Measurements from ENCODE around the gene ASB3.

- TF ChIP-seq, protein P1, sequence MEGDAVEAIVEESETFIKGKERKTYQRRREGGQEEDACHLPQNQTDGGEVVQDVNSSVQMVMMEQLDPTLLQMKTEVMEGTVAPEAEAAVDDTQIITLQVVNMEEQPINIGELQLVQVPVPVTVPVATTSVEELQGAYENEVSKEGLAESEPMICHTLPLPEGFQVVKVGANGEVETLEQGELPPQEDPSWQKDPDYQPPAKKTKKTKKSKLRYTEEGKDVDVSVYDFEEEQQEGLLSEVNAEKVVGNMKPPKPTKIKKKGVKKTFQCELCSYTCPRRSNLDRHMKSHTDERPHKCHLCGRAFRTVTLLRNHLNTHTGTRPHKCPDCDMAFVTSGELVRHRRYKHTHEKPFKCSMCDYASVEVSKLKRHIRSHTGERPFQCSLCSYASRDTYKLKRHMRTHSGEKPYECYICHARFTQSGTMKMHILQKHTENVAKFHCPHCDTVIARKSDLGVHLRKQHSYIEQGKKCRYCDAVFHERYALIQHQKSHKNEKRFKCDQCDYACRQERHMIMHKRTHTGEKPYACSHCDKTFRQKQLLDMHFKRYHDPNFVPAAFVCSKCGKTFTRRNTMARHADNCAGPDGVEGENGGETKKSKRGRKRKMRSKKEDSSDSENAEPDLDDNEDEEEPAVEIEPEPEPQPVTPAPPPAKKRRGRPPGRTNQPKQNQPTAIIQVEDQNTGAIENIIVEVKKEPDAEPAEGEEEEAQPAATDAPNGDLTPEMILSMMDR (IDR thresholded peaks at IDR 0.05) = no peak
- TF ChIP-seq REST (IDR thresholded peaks at IDR 0.05; ENCODE audit: insufficient read depth in 1 of 2, low read depth in 2 of 2, low read length in 1 of 2) = no peak
- TF ChIP-seq SIN3A (IDR thresholded peaks at IDR 0.05; ENCODE audit: borderline replicate concordance, insufficient read depth, low read depth, low read length) = no peak
Observed at GRCh38 chr2:53729143-53729762, 57.5 kb downstream of the ASB3 start.

Measured in Panc1 (cell line).